Nephron (organoid): Measurements from ENCODE around the gene TMEM74B.
"Not testable (repeated sequence)": the region's sequence is repeated elsewhere in the genome, so short reads cannot be mapped to it uniquely, and the experiment has no call there.

Experiments
- H3K27ac Mint-ChIP-seq, 3 experiments: 2 replicates each; pipeline ENCODE4 v1.8.0; 2020; ENCODE audit warnings: mixed read lengths in 3 of 3, mild to moderate bottlenecking in 2 of 3, moderate library complexity in 1 of 3
- H3K27me3 Mint-ChIP-seq: 2 replicates; pipeline ENCODE4 v1.8.0; 2021; ENCODE audit warnings: low read depth, mild to moderate bottlenecking, moderate library complexity, mixed read lengths
- H3K36me3 Mint-ChIP-seq: 2 replicates; pipeline ENCODE4 v1.8.0; 2020; ENCODE audit warnings: low read depth, mixed read lengths
- H3K4me1 Mint-ChIP-seq: 2 replicates; pipeline ENCODE4 v1.8.0; 2020; ENCODE audit warnings: mixed read lengths
- H3K4me3 Mint-ChIP-seq, 3 experiments: 2 replicates each; pipeline ENCODE4 v1.8.0; 2020; ENCODE audit warnings: mild to moderate bottlenecking in 3 of 3, mixed read lengths in 3 of 3, moderate library complexity in 2 of 3
- H3K9me3 Mint-ChIP-seq: 2 replicates; pipeline ENCODE4 v1.8.0; 2020; ENCODE audit warnings: mixed read lengths
- CTCF ChIP-seq, 3 experiments: fragments of 200-600 bp; sonication (generic); IDR thresholded peaks; one replicate each; pipeline ENCODE4 v1.5.0; 2021; ENCODE audit warnings: antibody characterized with exemption in 3 of 3; ENCODE audit not compliant: unreplicated experiment in 3 of 3

The TMEM74B gene

GRCh38 chr20:1150968-1151367 is 33.8 kb downstream of the TMEM74B start:
- H3K36me3 Mint-ChIP-seq = peaks cover 78% of the 10 kb centered on the region
- peaks cover 5% of the 10 kb centered on the region for H3K9me3 Mint-ChIP-seq
- no peaks in the 10 kb centered on the region for H3K4me1 Mint-ChIP-seq
- H3K27me3 Mint-ChIP-seq = no peaks in the 10 kb centered on the region
- no peak for TF ChIP-seq CTCF (IDR thresholded peaks at IDR 0.05; ENCODE audit: unreplicated experiment in 3 of 3)
- H3K27ac Mint-ChIP-seq = no peak overlapping the region
- no peak overlapping the region for H3K4me3 Mint-ChIP-seq

- H3K9me3 Mint-ChIP-seq = peaks cover 2% of the 10 kb centered on the region
- H3K27me3 Mint-ChIP-seq = no peaks in the 10 kb centered on the region
- no peak overlapping the region for H3K4me3 Mint-ChIP-seq
Observed at GRCh38 chr20:1150218-1150617, 34.6 kb downstream of the TMEM74B start.

GRCh38 chr20:1149812-1150211 is 35.0 kb downstream of the TMEM74B start:
- peaks cover 73% of the 10 kb centered on the region for H3K36me3 Mint-ChIP-seq
- H3K27ac Mint-ChIP-seq, H3K27me3 Mint-ChIP-seq, H3K4me3 Mint-ChIP-seq, H3K9me3 Mint-ChIP-seq, H3K4me1 Mint-ChIP-seq: not testable (repeated sequence)

More at GRCh38 chr20:1150218-1150617, 34.6 kb downstream of the TMEM74B start:
- Mint-ChIP-seq H3K36me3 (peaks cover 76% of the 10 kb centered on the region), H3K4me1 (no peaks in the 10 kb centered on the region), H3K27ac (no peak overlapping the region)
- no peak for TF ChIP-seq CTCF (IDR thresholded peaks at IDR 0.05; ENCODE audit: unreplicated experiment in 3 of 3)

GRCh38 chr20:1146957-1147356 is 37.8 kb downstream of the TMEM74B start:
- Mint-ChIP-seq H3K36me3 (peaks cover 64% of the 10 kb centered on the region), H3K27ac (no peak overlapping the region), H3K4me3 (no peak overlapping the region), H3K27me3 (no peaks in the 10 kb centered on the region), H3K4me1 (no peaks in the 10 kb centered on the region), H3K9me3 (no peaks in the 10 kb centered on the region)
- TF ChIP-seq CTCF (IDR thresholded peaks at IDR 0.05; ENCODE audit: unreplicated experiment in 3 of 3) = no peak

- H3K27ac Mint-ChIP-seq = no peak overlapping the region
- H3K4me3 Mint-ChIP-seq = no peak overlapping the region
Observed at GRCh38 chr20:1144401-1145172, 40.2 kb downstream of the TMEM74B start.

GRCh38 chr20:1137236-1137635 is 47.5 kb downstream of the TMEM74B start:
- TF ChIP-seq CTCF (IDR thresholded peaks at IDR 0.05; ENCODE audit: unreplicated experiment in 3 of 3) = no peak
- no peaks in the 10 kb centered on the region for H3K27me3 Mint-ChIP-seq
- peaks cover 89% of the 10 kb centered on the region for H3K36me3 Mint-ChIP-seq
- H3K4me1 Mint-ChIP-seq = no peaks in the 10 kb centered on the region
- H3K9me3 Mint-ChIP-seq = peaks cover 3% of the 10 kb centered on the region
- H3K27ac Mint-ChIP-seq = no peak overlapping the region
- no peak overlapping the region for H3K4me3 Mint-ChIP-seq

More at GRCh38 chr20:1144401-1145172, 40.2 kb downstream of the TMEM74B start:
- no peak for TF ChIP-seq CTCF (IDR thresholded peaks at IDR 0.05; ENCODE audit: unreplicated experiment in 3 of 3)
- H3K27me3 Mint-ChIP-seq = no peaks in the 10 kb centered on the region
- H3K9me3 Mint-ChIP-seq = peaks cover 3% of the 10 kb centered on the region
- H3K36me3 Mint-ChIP-seq = peaks cover 65% of the 10 kb centered on the region
- no peaks in the 10 kb centered on the region for H3K4me1 Mint-ChIP-seq
